Measurements from ENCODE around the gene PIP5K1C. TPM values are rescaled to one million over a fixed set of nuclear protein-coding genes. Genes with fewer than 3 reads are reported as not detected.
A peak's percentile ranks its signal among the peaks of the same experiment; 100 is the strongest.

PIP5K1C gene
- total RNA-seq, 2 experiments from 2014 or later = 23.9 to 37.7 TPM

DNA sequence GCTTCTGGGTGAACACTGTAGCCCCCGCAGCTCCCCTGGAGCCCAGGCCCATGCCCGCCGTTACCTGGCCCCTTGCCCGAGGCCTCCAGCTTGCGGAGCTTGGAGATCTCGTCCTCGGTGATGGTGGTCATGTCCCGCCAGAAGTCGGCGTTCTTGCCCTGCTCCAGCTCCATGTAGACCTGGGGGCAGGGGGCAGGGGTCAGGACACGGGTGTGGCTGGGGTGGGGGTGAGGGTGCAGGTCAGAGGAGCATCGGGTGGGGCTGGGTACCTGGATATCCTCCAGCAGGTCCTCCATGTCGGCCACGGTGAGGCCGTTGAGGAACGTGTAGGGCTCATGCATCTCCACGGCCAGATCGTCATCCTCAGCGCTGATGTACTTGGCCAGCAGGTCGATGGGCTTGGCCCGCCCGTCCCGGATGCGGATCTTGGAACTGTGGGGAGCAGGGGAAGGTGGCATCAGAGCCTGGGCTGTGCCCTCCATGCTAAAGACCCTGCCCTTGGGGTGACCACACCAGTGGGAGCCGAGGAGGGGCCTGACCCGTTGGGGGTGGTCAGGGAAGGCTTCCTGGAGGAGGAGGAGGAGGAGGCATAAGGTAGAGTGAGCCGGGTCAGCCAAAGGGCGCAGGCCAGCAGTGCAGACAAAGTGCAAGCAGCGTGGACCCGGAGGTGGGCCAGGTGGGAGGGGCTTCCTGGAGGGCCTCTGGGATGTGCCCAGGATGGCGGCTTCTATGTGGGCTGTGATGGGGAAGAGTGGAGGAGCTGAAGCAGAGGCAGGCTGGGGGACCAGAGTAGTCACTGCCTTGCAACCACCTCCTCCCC lies 81.2 kb downstream of the PIP5K1C start:
- CTCF ChIA-PET = interaction anchor here (0.6 to 1.9 kb wide), 6 partner anchors 14 to 1239 kb away, joined by 3 to 13 read pairs (median 4); no protein-coding TSS in a partner anchor
- Mint-ChIP-seq H3K27ac (no peak overlapping the region), H3K4me3 (no peak overlapping the region), H3K9me3 (ENCODE audit: low read depth) (no peaks in the 10 kb centered on the region), H3K27me3 (no peaks in the 10 kb centered on the region), H3K36me3 (peaks cover 5% of the 10 kb centered on the region), H3K4me1 (peaks cover 1% of the 10 kb centered on the region)
- no peak for ATAC-seq
- no peak for DNase-seq

DNA sequence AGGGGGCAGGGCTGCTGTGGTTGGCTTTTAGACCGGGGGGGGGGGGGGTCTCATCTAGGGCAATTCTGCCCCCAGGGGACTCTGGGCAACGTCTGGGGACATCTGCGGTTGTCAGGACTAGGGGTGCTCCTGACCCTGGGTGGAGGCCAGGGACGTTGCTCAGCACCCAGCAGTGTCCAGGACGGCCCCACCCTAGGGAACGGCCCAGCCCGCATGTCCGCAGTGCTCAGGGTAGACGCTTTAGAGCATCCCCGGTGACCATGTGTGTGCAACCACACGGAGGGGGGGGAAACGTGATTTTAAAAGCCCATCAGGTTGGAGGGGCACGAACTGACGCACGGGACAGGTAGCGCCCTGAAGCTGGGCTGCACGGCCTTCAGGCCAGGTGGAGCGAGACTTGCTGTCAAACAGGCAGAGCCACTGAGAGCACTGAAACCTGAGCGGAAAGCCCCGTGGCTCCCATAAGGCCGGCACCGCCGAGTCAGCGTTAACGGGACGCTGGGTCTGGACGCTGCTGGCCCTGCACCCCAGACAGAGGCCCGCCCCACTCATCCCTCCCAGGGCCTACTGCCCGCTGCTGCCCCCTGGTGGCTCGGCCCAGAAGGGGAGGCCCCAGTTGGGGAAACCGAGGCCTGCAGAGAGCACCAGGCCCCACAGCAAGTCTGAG lies 82.0 kb downstream of the PIP5K1C start:
- H3K4me1 Mint-ChIP-seq = no peaks in the 10 kb centered on the region
- H3K36me3 Mint-ChIP-seq = peaks cover 5% of the 10 kb centered on the region
- H3K27me3 Mint-ChIP-seq = no peaks in the 10 kb centered on the region
- DNase-seq = peak; percentile 58
- H3K9me3 Mint-ChIP-seq (ENCODE audit: low read depth) = no peaks in the 10 kb centered on the region
- CTCF ChIA-PET = interaction anchor here (1.0 to 1.9 kb wide), 4 partner anchors 30 to 73 kb away, joined by 3 to 13 read pairs (median 6); no protein-coding TSS in a partner anchor
- ATAC-seq = peak; percentile 68
- H3K27ac Mint-ChIP-seq = no peak overlapping the region
- no peak overlapping the region for H3K4me3 Mint-ChIP-seq

DNA sequence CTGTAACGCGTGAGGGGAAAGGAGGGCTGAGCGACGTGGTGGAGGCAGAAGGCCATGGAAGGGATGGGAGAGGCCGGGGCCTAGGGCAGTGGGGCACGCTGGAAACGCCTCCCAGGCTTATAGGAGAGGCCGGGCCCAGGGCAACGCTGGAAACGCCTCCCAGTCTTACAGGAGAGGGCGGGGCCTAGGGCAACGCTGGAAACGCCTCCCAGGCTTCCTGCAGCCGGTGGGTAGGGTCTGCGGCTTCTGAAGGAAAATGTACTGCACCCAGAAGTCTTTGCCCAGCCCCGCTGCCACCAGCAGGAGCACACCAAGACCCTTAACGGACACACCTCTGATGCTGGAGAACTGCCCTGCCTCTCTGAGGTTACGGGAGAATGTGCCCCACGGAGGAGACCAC lies 82.8 kb downstream of the PIP5K1C start:
- Mint-ChIP-seq H3K9me3 (ENCODE audit: low read depth) (no peaks in the 10 kb centered on the region), H3K27me3 (no peaks in the 10 kb centered on the region), H3K36me3 (peaks cover 2% of the 10 kb centered on the region), H3K27ac (no peak overlapping the region), H3K4me3 (no peak overlapping the region), H3K4me1 (no peaks in the 10 kb centered on the region)
- CTCF ChIA-PET = no interaction called here
- no peak for ATAC-seq
- DNase-seq = no peak

DNA sequence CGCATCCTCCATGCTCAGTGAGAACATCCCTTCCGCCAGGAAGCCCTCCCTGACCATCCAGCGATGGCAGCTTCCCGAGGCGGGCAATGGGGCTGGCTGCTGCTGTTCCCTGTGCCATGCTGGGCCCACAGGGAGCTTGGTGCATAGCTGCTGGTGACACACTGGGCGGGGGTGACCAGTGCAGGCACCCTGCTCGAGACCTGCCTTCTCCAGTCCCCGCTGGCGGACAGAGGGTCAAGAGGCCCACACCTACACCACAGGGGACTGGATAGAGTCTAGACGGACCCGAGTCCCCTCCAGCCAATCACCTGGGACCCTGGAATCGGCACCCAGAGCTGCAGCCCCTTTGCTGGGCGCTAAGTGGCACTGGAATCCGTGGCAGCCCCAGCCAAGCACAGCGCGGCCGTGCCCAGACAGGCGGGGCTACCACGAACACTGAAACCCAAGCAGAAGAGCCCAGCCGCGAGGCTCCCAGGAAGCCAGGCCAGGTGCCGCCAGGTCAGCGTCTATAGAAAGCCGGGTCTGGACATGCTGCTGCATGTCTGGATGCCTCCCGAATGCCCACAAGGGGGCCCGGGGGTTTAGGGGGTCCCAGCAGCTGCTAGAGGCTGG lies 84.6 kb downstream of the PIP5K1C start:
- H3K27ac Mint-ChIP-seq = no peak overlapping the region
- no peak for DNase-seq
- no peaks in the 10 kb centered on the region for H3K27me3 Mint-ChIP-seq
- peaks cover 4% of the 10 kb centered on the region for H3K36me3 Mint-ChIP-seq
- H3K4me3 Mint-ChIP-seq = no peak overlapping the region
- H3K9me3 Mint-ChIP-seq (ENCODE audit: low read depth) = no peaks in the 10 kb centered on the region
- no peak for ATAC-seq
- no peaks in the 10 kb centered on the region for H3K4me1 Mint-ChIP-seq
- CTCF ChIA-PET = interaction anchor here (1.0 to 1.6 kb wide), 2 partner anchors 23 to 71 kb away, joined by 3 read pairs; no protein-coding TSS in a partner anchor

DNA sequence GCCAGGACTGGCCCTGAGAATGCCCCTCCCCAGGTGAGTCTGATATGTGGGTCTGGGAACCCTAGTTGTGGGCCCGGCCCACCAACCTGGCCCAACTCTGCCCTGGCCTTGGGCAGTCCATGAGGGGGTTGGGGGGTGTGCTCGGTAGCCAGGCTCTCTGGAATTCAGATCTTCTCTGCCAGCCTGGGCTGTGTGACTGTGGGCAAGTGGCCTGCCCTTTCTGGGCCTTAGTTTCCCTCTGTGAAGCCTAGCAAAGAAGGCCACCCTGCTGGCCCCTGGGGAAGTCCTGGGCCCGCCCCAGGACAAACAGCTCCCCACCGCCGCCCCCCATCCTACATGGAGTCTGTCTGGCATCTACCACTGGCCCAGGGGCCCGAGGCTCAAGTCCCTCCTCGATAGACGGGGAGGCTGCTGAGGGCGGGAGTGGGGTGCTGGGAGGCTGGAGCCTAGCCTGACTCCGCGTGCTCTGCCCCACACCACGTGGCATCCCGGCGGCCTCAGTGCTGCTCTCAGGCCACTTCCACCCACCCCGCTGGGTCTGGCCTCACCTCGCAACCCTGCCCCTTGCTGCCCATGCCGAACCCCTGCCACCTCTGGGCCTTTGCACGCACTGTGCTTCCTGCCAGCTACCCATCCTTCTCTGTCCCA lies 85.3 kb downstream of the PIP5K1C start:
- DNase-seq = no peak
- ATAC-seq = no peak
- CTCF ChIA-PET = interaction anchor here (1.0 to 1.6 kb wide), 2 partner anchors 23 to 70 kb away, joined by 3 read pairs; no protein-coding TSS in a partner anchor

DNA sequence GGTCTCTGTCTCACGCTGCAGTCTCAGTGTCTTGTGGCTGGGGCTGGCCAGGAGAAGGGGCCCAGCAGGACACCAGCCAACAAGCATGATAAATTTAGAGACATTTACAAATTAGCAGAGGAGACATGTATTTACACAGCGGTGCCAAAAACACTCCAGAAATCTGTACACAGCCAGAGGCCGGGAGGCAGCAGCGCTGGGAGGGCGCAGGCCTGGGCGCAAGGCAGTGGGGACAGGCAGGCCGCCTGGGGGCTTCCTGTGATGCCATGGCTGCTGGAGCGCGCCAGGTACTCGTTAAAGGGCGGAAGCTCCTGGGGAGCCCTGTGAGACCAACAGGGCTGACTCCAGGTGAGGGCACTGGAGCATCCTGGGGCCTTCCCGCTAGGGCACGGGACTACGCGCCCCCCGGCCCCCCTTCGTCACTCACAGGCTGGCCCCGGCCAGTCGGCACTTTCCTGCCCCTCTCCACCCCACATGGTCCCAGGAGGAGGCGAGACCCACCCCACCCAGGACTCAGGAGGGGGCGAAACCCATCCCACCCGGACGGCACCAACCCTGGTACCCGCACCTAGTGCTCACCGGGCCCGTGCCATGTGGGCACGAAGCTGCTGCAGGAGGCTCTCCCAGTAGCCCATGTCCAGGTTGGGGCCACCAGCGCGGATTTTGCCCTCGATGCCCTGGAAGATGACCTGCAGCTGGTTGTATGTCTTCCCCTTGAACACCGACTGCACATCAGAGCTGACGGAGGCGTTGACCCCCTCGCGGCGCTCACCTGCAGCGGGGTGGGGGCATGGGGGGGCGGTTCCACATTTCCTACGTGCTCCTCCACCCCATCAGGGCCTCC lies 86.2 kb downstream of the PIP5K1C start:
- CTCF ChIA-PET = no interaction called here
- H3K36me3 Mint-ChIP-seq = peaks cover 6% of the 10 kb centered on the region
- no peaks in the 10 kb centered on the region for H3K4me1 Mint-ChIP-seq
- H3K4me3 Mint-ChIP-seq = no peak overlapping the region
- DNase-seq = no peak
- no peaks in the 10 kb centered on the region for H3K9me3 Mint-ChIP-seq (ENCODE audit: low read depth)
- no peak for ATAC-seq
- no peaks in the 10 kb centered on the region for H3K27me3 Mint-ChIP-seq
- H3K27ac Mint-ChIP-seq = no peak overlapping the region

More for the DNA sequence above, 85.3 kb downstream of the PIP5K1C start:
- H3K36me3 Mint-ChIP-seq = peaks cover 4% of the 10 kb centered on the region
- H3K4me3 Mint-ChIP-seq = no peak overlapping the region
- no peaks in the 10 kb centered on the region for H3K4me1 Mint-ChIP-seq
- H3K27ac Mint-ChIP-seq = no peak overlapping the region
- no peaks in the 10 kb centered on the region for H3K9me3 Mint-ChIP-seq (ENCODE audit: low read depth)
- no peaks in the 10 kb centered on the region for H3K27me3 Mint-ChIP-seq

DNA sequence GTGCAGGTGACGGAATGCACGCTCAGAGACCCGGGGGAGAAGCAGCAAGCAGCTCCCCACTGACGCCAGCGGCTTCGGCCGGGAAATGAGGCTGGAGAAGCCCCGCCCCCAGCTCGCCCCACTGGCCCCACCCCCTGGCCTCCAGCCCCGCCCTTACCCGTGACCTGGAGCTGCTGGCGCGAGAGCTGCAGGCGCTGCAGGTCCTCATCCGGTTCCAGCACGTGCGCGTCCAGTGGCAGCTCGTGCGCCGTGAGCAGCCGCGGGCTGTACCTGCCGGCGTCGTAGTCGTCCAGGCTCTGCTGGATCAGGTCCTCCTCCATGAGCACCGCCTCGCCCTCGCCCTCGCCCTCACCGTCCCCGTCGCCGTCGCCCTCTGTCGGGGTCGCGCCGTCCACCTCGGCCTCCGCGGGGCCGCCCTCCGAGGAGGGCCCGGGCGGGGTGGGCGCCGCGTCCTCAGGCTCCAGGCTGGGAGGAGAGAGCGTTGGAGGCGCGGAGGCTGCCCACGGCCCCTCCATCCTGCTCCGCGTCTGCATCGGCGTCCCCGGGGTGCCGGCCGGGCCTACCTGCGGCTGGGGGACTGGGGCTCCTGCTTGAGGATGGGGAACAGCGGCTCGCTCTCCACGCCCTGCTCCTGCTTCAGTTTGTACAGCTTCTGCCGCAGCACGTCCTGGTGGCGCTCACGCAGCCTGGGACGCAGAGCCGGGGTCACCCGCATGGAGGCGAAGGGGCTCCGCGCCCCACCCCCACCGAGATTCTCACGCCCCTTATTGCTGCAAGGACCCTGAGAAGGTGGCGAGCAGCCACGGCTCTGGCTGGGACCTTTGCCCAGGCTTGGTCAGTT lies 87.1 kb downstream of the PIP5K1C start:
- ATAC-seq = no peak
- Mint-ChIP-seq H3K27me3 (no peaks in the 10 kb centered on the region), H3K36me3 (peaks cover 6% of the 10 kb centered on the region), H3K27ac (no peak overlapping the region), H3K4me1 (peaks cover 3% of the 10 kb centered on the region), H3K4me3 (no peak overlapping the region), H3K9me3 (ENCODE audit: low read depth) (no peaks in the 10 kb centered on the region)
- CTCF ChIA-PET = interaction anchor here (1.0 kb wide), 1 partner anchor 68 kb away, joined by 3 read pairs; no protein-coding TSS in a partner anchor
- no peak for DNase-seq

DNA sequence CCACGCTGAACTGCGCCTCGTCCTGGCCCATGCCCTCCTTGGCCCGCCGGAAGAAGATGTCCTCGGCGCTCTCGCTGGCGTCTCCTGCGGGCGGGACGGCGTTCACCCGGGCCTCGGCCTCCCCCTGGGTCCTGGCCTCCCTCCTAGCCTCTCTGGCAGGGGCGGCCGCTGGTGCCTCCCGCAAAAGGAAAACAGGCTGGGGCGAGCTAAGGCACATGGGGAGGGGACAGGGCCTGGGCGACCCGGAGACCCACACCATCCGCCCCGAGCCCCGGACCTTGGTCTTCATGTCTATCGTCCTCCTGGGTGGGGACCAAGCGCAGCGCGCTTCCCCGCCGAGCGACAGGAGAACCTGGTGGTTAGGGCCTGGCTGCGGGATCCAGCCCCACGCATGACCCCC lies 87.9 kb downstream of the PIP5K1C start:
- Mint-ChIP-seq H3K27ac (no peak overlapping the region), H3K9me3 (ENCODE audit: low read depth) (no peaks in the 10 kb centered on the region), H3K4me1 (peaks cover 8% of the 10 kb centered on the region), H3K27me3 (no peaks in the 10 kb centered on the region), H3K36me3 (peaks cover 6% of the 10 kb centered on the region), H3K4me3 (no peak overlapping the region)
- CTCF ChIA-PET = interaction anchor here (1.0 kb wide), 1 partner anchor 67 kb away, joined by 3 read pairs; no protein-coding TSS in a partner anchor
- ATAC-seq = no peak
- DNase-seq = no peak

DNA sequence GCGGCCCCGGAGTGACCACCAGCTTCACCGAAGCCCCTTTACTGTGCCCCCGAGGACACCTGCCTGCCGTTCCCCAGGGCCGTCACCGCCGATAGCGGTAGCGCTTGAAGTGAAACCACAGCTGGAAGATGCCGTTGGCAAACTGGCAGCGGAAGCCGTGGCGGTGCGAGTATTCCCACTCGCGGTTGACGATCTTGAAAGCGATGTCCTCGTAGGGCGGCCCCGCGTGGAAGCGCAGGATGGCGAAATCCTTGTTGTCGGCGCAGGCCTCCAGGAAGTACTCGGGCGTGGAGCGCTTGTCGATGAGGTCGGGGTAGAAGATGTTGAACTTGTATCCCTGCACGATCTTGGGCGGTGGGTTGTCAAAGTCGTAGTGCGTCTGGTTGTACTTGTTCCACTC lies 88.4 kb downstream of the PIP5K1C start:
- DNase-seq (no peak), ATAC-seq (no peak)
- no peak overlapping the region for H3K4me3 Mint-ChIP-seq
- H3K27me3 Mint-ChIP-seq = no peaks in the 10 kb centered on the region
- H3K4me1 Mint-ChIP-seq = peaks cover 8% of the 10 kb centered on the region
- CTCF ChIA-PET = no interaction called here
- H3K27ac Mint-ChIP-seq = no peak overlapping the region
- peaks cover 6% of the 10 kb centered on the region for H3K36me3 Mint-ChIP-seq
- H3K9me3 Mint-ChIP-seq (ENCODE audit: low read depth) = no peaks in the 10 kb centered on the region

DNA sequence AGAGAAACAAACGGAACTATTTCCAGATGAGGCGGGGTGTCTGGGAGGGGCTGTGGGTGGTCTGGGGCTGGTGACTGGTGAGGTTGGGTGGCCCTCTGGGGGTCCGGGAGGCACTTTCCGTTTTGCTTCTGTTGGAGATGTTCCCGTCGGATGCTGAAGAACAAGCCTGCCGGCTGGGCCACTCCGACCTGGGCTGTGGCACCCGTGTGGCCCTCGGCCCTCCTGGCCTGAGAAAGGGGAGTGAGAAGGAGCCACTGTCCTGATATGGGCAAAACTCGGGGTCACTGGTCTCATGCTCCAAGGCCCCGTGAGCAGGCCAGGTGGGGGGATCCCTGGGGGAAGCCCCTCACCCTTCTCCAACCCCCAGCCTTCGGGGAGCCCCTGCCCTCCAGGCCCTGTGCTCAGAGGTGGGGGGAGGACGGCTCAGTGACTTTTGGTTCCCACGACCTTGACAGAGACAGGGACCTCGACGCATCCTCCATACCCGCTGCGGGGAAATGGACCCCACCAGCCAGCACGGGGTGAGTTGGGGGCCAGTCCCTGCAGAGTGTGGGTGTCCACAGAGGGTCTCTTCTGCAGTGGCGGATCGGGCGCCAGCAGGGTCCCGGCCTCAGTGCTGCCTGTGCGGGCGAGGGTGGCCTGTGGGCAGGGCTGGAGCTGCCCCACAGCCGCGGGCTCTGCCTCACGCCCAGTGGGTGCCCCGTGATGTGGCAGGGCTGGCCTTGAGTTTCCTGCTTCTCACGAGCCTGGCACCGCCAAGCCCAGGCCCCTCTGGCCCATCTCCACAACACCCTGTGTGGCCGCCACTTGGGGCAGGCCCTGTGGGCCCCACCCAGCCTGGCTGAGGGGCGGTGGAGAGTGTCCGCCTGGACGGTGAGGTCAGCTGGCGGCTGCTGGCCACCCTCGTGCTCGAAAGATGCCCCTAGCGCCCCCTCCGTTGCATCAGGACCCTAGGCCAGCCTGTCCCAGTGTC lies 89.2 kb downstream of the PIP5K1C start:
- Mint-ChIP-seq H3K4me1 (peaks cover 8% of the 10 kb centered on the region), H3K9me3 (ENCODE audit: low read depth) (no peaks in the 10 kb centered on the region), H3K27me3 (no peaks in the 10 kb centered on the region), H3K4me3 (no peak overlapping the region), H3K36me3 (peaks cover 6% of the 10 kb centered on the region), H3K27ac (no peak overlapping the region)
- DNase-seq (no peak), ATAC-seq (no peak)
- CTCF ChIA-PET = no interaction called here
